ES-I3 (cell line): ENCODE data around the gene CNTN5.

Experiments used
- H3K36me3 ChIP-seq: 2 replicates; pipeline ENCODE4 v1.6.1; 2013; ENCODE audit warnings: mild to moderate bottlenecking, low read length, control low read depth, moderate library complexity; ENCODE audit not compliant: insufficient read depth
- H3K4me1 ChIP-seq: 2 replicates; pipeline ENCODE4 v1.6.1; 2013; ENCODE audit warnings: mild to moderate bottlenecking, control low read depth, low read length; ENCODE audit not compliant: insufficient read depth
- H3K9ac ChIP-seq: 2 replicates; pipeline ENCODE4 v1.6.1; 2013; ENCODE audit warnings: low read depth, mild to moderate bottlenecking, low read length, moderate library complexity
- H3K9me3 ChIP-seq: 2 replicates; pipeline ENCODE4 v1.6.1; 2013; ENCODE audit warnings: mild to moderate bottlenecking, low read length, moderate library complexity; ENCODE audit not compliant: control insufficient read depth, insufficient read depth

CNTN5 gene

GRCh38 chr11:99020352-99021225, at the start of gene CNTN5:
Gene CNTN5, plus strand, starts transcription at chr11:99020949.
- Histone ChIP-seq H3K4me1 (no peaks in the 10 kb centered on the region), H3K9me3 (no peaks in the 10 kb centered on the region), H3K9ac (peak within 1 kb of the TSS; percentile 55; the same call in 1 of the 2 replicates)

GRCh38 chr11:98979205-98979604, 41.5 kb upstream of the CNTN5 start:
- H3K4me1 ChIP-seq: no peaks in the 10 kb centered on the region
- no peaks in the 10 kb centered on the region; the same call in 1 of the 2 replicates for H3K9me3 ChIP-seq
- H3K36me3 ChIP-seq: no peaks in the 10 kb centered on the region
- no peak overlapping the region for H3K9ac ChIP-seq

More at GRCh38 chr11:99020352-99021225, at the start of gene CNTN5:
- no peaks in the 10 kb centered on the region for H3K36me3 ChIP-seq

GRCh38 chr11:99015634-99016454, 4.9 kb upstream of the CNTN5 start:
- Histone ChIP-seq H3K9me3 (no peaks in the 10 kb centered on the region), H3K9ac (no peak overlapping the region), H3K36me3 (no peaks in the 10 kb centered on the region), H3K4me1 (no peaks in the 10 kb centered on the region)

- H3K36me3 ChIP-seq: no peaks in the 10 kb centered on the region
- H3K9me3 ChIP-seq: no peaks in the 10 kb centered on the region
- H3K9ac ChIP-seq: no peak overlapping the region
- no peaks in the 10 kb centered on the region for H3K4me1 ChIP-seq
Measured at GRCh38 chr11:99019696-99020095, 1.1 kb upstream of the CNTN5 start.

- H3K9ac ChIP-seq: no peak overlapping the region
- H3K4me1 ChIP-seq: no peaks in the 10 kb centered on the region
- no peaks in the 10 kb centered on the region for H3K36me3 ChIP-seq
- no peaks in the 10 kb centered on the region for H3K9me3 ChIP-seq
Measured at GRCh38 chr11:99037057-99037456, 16.3 kb downstream of the CNTN5 start.

- H3K36me3 ChIP-seq: no peaks in the 10 kb centered on the region
- no peak overlapping the region for H3K9ac ChIP-seq
- no peaks in the 10 kb centered on the region for H3K4me1 ChIP-seq
- H3K9me3 ChIP-seq: no peaks in the 10 kb centered on the region
Measured at GRCh38 chr11:99063331-99063730, 42.6 kb downstream of the CNTN5 start.

GRCh38 chr11:99065121-99065520, 44.4 kb downstream of the CNTN5 start:
- H3K9me3 ChIP-seq: no peaks in the 10 kb centered on the region
- H3K9ac ChIP-seq: no peak overlapping the region
- no peaks in the 10 kb centered on the region; the same call in 1 of the 2 replicates for H3K4me1 ChIP-seq

GRCh38 chr11:99066618-99067317, 46.0 kb downstream of the CNTN5 start:
- no peaks in the 10 kb centered on the region for H3K9me3 ChIP-seq
- H3K4me1 ChIP-seq: no peaks in the 10 kb centered on the region; the same call in 1 of the 2 replicates
- H3K36me3 ChIP-seq: no peaks in the 10 kb centered on the region
- no peak overlapping the region for H3K9ac ChIP-seq

More at GRCh38 chr11:99065121-99065520, 44.4 kb downstream of the CNTN5 start:
- no peaks in the 10 kb centered on the region for H3K36me3 ChIP-seq

- Histone ChIP-seq H3K4me1 (no peaks in the 10 kb centered on the region; the same call in 1 of the 2 replicates), H3K36me3 (no peaks in the 10 kb centered on the region), H3K9me3 (no peaks in the 10 kb centered on the region), H3K9ac (no peak overlapping the region)
Measured at GRCh38 chr11:99068832-99069231, 48.1 kb downstream of the CNTN5 start.

- Histone ChIP-seq H3K9ac (peak overlapping the region; percentile 49), H3K9me3 (no peaks in the 10 kb centered on the region), H3K4me1 (no peaks in the 10 kb centered on the region; the same call in 1 of the 2 replicates), H3K36me3 (no peaks in the 10 kb centered on the region)
Measured at GRCh38 chr11:99069856-99070444, 49.2 kb downstream of the CNTN5 start.

GRCh38 chr11:99079576-99079975, 58.8 kb downstream of the CNTN5 start:
- Histone ChIP-seq H3K9me3 (no peaks in the 10 kb centered on the region), H3K4me1 (no peaks in the 10 kb centered on the region), H3K9ac (no peak overlapping the region), H3K36me3 (no peaks in the 10 kb centered on the region)

- Histone ChIP-seq H3K9me3 (no peaks in the 10 kb centered on the region), H3K9ac (no peak overlapping the region), H3K36me3 (no peaks in the 10 kb centered on the region)
Measured at GRCh38 chr11:99080154-99080553, 59.4 kb downstream of the CNTN5 start.

GRCh38 chr11:99098258-99098657, 77.5 kb downstream of the CNTN5 start:
- H3K9me3 ChIP-seq: no peaks in the 10 kb centered on the region; the same call in 1 of the 2 replicates
- H3K9ac ChIP-seq: no peak overlapping the region
- H3K36me3 ChIP-seq: no peaks in the 10 kb centered on the region

More at GRCh38 chr11:99080154-99080553, 59.4 kb downstream of the CNTN5 start:
- no peaks in the 10 kb centered on the region for H3K4me1 ChIP-seq

GRCh38 chr11:99098751-99099150, 78.0 kb downstream of the CNTN5 start:
- H3K36me3 ChIP-seq: no peaks in the 10 kb centered on the region
- no peaks in the 10 kb centered on the region for H3K4me1 ChIP-seq
- no peaks in the 10 kb centered on the region; the same call in 1 of the 2 replicates for H3K9me3 ChIP-seq
- no peak overlapping the region for H3K9ac ChIP-seq

More at GRCh38 chr11:99098258-99098657, 77.5 kb downstream of the CNTN5 start:
- H3K4me1 ChIP-seq: no peaks in the 10 kb centered on the region
